ENCODE data around the gene SARS2.

- TF ChIP-seq POLR2AphosphoS5 (IDR thresholded peaks at IDR 0.05; ENCODE audit: low read depth, low read length): peak; percentile 50; the same call in 1 of the 2 replicates
- no peak for TF ChIP-seq POLR2A (IDR thresholded peaks at IDR 0.05; ENCODE audit: low read depth, low read length)
- TF ChIP-seq SPI1 (IDR thresholded peaks at IDR 0.05; ENCODE audit: low read depth, low read length): no peak
- no peak for TF ChIP-seq PAX5 (IDR thresholded peaks at IDR 0.05; ENCODE audit: insufficient read depth, low read length, severe bottlenecking)
- TF ChIP-seq POU2F2 (IDR thresholded peaks at IDR 0.05; ENCODE audit: low read depth, low read length): no peak
- no peak for TF ChIP-seq TAF1 (IDR thresholded peaks at IDR 0.05; ENCODE audit: low read depth, low read length)
These were observed 21.7 kb downstream of the SARS2 start for GRCh38 chr19:38908911-38909310.
